TTC549 (cell line): ENCODE results near the gene PRMT5.

ENCODE experiments used
- FAIRE-seq: peaks from 2 replicates; lab custom pipeline; 2012; peaks lifted over from hg19 to GRCh38; lab: Jason Lieb, UNC

PRMT5 gene

DNA sequence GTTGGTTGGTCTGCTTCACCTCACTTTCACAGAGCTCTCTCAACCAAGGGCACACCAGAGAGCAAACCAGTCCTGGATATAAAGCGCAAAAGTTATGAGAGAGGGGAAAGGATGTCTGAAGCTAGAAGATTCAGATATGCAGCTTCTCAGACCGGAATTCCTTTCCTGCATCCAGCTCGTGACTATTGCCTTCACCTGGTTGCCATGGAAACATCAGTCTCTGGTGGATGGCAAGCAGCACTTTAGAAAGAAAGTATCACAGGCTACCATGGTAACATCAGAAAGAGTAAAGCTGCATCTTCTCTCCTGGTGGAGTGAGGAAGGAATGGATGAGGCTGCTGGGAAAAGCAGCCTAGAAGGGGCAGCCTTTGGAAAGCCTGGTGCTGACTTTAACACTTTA, 32.4 kb downstream of the PRMT5 start:
- FAIRE-seq: no peak

DNA sequence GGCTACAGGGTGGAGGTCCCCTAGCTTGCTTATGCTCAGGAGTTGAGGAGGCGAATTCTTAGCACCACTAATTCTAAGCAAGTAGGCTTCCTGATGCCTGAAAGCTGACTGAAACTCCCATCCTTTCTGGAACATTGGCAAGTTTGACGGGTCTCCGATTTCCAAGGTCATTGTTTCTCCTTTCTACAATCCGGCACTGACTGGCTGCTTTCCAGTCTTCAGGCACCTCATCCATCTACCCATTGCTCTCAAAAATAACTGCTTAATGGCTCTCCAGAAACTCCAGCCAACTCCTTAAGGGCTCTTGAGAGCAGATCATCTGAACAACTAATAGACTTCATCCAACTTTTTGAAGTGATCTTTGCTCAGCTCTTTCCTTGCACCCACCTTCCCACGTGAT, 32.8 kb downstream of the PRMT5 start:
- no peak for FAIRE-seq

GRCh38 chr14:22895402-22895801, 33.8 kb downstream of the PRMT5 start:
- no peak for FAIRE-seq

GRCh38 chr14:22893706-22894105, 35.5 kb downstream of the PRMT5 start:
- FAIRE-seq: no peak

DNA sequence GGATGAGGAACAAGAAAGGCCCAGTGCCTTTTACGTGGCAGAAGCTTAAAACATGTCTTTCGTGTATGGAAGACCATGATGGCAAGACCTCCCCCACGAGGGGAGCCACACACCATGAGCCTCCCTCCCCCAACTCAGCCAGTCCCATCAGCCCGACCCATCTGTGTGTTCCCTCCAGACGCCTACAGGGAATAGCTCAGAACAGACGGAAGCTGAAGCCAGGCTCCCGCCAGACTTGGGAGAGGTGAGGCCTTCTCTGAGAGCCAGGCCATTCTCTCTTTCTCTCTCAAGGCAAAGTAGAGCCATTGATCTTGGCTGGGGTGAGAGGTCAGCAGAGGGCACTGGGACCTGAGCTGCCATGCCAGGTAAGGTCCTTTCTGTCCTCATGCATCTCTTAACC, 36.7 kb downstream of the PRMT5 start:
- no peak for FAIRE-seq

DNA sequence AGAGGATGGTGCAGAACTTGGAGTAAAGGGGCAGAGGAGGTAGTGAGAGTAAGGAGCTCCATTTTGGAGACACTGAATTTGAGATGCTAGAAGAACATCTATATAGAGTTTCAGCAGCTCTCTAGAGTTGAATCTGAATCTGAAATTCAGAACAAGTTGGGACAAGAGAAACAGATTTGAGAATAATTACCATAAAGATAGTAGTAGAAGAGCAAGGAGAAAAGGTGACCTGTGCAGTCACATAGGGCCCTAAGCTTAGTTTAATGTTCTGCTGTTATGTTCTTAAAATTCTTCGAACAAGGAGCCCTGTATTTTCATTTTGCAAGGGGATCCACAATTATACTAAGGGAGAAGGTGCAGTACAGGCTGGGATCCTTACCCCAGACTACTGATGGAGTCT, 38.8 kb downstream of the PRMT5 start:
- FAIRE-seq: no peak

GRCh38 chr14:22888662-22889061, 40.5 kb downstream of the PRMT5 start:
- FAIRE-seq: no peak

DNA sequence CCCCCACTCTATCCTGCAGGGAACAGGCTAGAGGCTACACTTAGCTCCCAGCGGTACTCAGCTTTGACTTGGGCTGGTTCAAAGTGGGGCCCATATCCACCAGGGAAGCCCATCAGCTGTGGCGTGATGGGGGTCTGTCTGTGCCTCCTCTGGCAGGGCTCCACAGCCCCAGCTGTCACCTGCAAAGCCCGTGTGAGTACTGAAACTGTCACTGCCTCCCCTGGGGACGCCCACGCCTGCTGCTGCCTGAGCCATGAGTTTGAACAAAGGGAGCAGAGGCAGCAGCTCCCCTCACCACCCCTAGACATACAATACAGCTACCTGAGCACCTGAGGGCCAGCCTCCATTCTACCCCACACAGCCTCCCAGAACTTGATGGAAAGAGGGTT, 41.2 kb downstream of the PRMT5 start:
- no peak for FAIRE-seq

DNA sequence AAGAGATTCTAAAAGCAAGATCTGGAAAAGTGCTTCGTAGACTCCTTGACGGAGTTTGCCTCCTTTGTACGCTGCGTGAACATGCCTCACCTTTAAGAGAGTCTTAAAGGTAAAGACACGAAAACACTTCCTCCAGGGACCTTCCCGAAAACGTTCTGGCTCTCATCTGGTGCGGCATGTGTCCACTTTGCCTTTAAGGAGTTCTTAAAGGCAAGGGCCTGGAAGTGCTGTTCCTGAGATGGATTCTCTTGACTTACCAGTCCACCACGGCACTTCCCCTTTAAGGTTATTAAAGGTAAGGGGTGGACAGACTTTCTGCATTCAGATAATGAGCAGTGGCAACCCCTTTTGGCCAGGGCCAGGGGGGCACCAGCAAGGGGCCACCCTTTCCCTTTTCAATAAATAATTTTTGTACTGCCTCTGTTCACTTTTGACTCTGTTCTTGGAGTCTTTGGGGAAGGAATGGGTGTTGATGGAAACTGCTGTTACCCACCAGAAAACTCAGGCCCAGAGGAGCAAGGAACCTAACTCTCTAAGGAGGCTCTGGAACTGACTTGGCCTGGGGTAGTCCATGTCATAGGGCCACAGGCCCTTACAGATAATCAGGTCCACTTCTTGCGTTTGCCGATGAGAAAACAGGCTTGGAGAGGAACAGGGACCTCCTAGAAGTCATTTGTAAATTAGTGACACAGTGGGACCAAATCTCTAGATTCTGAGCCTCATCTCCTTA, 41.8 kb downstream of the PRMT5 start:
- FAIRE-seq: no peak

DNA sequence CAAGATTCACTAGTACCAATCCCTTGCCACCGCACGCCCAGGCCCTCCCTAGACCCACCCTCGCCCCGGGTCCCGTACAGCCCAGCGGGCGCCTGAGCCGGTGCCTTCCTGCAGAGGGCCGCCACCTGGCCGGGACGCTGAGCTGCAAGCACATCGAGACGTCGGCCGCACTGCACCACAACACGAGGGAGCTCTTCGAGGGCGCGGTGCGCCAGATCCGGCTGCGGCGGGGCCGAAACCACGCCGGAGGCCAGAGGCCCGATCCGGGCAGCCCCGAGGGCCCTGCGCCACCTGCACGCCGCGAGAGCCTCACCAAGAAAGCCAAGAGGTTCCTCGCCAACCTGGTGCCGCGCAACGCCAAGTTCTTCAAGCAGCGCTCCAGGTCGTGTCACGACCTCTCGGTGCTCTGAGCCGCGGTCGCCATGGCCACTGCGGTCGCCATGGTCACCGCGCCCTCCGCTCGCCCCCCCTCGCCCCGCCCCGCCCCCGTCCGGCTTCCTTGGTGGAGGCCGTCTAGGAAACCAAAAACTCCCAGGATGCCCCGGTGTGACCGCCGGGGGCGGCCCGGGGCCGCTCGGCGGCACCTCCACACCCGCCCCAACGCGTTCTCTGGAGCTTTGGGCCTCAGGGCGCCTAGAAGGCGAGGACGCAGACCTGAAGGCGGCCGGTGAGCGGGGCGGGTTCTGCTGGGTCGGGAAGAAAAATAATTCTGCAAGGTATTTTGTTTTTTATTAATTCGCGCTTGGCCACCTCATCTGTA, 42.5 kb downstream of the PRMT5 start:
- no peak for FAIRE-seq

- no peak for FAIRE-seq
Measured at GRCh38 chr14:22885975-22886374, 43.2 kb downstream of the PRMT5 start.

- no peak for FAIRE-seq
Measured at GRCh38 chr14:22884738-22885523, 44.2 kb downstream of the PRMT5 start.

DNA sequence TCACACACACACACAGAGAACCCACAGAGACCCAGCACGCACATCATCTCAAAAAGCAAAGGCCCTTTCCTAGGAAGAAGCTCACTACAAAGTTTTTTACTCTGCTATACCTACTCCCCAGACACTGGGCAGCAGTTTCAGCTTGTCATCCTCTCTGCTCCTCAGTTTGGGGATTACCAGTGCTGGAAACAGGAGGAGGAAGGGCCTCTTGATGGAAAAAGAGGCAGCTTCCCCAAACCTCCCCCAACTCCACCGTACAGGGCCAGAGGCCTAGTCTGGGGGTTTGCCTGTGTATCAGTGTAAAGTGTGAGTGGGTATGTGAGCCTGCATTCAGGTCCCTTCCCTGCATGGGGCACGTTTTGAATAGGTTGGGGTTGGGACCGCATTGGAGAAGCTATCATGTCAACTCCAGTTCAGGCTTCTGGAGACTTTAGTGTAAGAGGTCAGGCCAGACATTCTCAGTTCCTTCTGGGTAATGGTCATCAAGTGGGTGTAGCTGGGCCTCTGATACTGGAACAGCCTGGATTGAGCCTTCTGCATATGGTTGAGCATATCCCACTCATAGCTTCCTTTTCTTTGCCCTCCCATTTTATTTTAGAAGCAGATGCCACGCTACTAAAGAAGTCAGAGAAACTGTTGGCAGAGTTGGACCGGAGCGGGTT, 45.0 kb downstream of the PRMT5 start:
- no peak for FAIRE-seq

GRCh38 chr14:22883173-22883976, 45.8 kb downstream of the PRMT5 start, which contains the start of gene REM2:
REM2 (plus strand) TSS chr14:22883222; CDS start chr14:22883288, 66 bp downstream.
- no peak for FAIRE-seq

GRCh38 chr14:22882529-22883172, 46.5 kb downstream of the PRMT5 start:
- no peak for FAIRE-seq

DNA sequence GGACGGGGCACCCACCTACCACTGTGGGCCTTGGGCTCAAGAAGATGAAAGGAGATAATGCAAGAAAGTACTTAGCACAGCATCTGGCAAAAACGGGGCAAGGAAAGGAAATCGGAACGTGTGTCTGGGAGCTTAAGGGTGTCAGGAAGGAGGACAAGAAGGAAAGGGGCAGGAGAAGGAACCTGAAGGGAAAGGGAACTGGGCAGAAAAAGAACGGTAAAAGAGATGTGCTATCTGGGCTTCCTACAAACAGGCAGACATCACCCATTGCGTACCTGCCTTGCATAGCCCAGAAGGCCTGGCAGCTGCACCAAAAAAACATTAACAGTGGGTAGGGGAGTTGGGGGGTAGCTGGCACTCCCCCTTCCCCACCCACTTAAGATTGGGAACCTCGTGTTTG, 47.1 kb downstream of the PRMT5 start:
- FAIRE-seq: no peak

- no peak for FAIRE-seq
Measured at GRCh38 chr14:22878271-22879246, 50.6 kb downstream of the PRMT5 start.

DNA sequence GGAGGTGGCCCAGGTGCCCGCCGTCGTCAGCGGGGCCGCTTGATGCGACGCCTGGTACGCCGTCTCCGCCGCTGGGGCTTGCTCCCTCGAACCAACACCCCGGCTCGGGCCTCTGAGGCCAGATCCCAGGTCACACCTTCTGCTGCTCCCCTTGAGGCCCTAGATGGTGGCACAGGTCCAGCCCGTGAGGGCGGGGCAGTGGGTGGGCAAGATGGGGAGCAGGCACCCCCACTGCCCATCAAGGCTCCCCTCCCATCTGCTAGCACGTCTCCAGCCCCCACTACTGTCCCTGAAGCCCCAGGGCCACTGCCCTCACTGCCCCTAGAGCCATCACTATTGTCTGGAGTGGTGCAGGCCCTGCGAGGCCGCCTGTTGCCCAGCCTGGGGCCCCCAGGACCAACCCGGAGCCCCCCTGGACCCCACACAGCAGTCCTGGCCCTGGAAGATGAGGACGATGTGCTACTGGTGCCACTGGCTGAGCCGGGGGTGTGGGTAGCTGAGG, 52.1 kb downstream of the PRMT5 start:
- FAIRE-seq: no peak

DNA sequence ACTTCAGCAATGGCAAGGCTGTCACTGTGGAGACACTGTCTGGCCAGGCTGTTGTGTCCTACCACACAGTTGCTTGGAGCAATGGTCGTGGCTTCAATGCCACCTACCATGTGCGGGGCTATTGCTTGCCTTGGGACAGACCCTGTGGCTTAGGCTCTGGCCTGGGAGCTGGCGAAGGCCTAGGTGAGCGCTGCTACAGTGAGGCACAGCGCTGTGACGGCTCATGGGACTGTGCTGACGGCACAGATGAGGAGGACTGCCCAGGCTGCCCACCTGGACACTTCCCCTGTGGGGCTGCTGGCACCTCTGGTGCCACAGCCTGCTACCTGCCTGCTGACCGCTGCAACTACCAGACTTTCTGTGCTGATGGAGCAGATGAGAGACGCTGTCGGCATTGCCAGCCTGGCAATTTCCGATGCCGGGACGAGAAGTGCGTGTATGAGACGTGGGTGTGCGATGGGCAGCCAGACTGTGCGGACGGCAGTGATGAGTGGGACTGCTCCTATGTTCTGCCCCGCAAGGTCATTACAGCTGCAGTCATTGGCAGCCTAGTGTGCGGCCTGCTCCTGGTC, 53.3 kb downstream of the PRMT5 start:
- FAIRE-seq: no peak
